AML-193 (cell line): Measurements from ENCODE around the gene C9orf153.
"Not testable (repeated sequence)": the region's sequence is repeated elsewhere in the genome, so short reads cannot be mapped to it uniquely, and the experiment has no call there.

Source experiments
- DNase-seq, 2 experiments: peaks; one replicate each; lab custom pipeline; 2025; lab: John Stamatoyannopoulos, UW

The C9orf153 gene

DNA sequence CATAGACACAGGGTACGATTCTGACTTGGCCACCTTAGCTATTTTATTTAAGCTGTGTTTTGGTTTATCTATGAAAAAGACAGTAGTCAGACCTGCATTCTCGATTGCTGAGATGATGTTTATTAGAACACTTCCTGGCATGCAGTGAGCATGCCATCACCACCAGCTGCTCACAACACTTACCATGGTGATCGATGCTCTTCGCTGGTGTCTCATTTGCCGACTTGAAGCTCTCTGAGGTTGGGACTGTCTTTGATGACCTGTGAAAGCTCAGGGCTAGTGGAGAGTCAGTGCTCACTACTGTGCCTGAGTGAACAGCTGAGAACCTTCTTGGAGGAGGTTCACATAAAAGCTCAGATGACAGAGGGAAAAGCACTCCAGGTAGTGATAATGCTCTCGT lies 4.4 kb upstream of the C9orf153 start:
- DNase-seq = no peak

GRCh38 chr9:86262492-86262891 lies 3.0 kb upstream of the C9orf153 start:
- no peak for DNase-seq

DNA sequence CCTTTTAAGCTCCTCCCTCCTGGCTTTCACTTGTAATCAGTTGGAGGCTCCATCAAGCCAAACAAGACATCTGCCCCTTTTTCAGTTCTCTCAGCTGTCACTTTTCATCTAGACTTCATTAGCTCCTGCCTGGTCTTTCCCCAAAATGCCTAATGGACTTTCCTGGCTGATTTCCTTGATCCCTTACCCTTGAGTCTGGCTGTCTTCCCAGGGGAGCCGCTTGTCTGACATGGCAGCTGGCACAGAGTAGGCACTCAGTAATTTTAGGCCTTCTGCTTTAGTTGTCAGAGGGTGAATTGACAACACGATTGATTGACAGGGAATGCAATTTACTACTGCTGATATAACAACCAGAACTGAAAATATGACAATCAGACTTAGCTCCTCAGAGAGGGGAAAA lies 2.1 kb downstream of the C9orf153 start:
- DNase-seq = no peak

- DNase-seq = no peak
Measured at GRCh38 chr9:86256653-86257052, 2.8 kb downstream of the C9orf153 start.

DNA sequence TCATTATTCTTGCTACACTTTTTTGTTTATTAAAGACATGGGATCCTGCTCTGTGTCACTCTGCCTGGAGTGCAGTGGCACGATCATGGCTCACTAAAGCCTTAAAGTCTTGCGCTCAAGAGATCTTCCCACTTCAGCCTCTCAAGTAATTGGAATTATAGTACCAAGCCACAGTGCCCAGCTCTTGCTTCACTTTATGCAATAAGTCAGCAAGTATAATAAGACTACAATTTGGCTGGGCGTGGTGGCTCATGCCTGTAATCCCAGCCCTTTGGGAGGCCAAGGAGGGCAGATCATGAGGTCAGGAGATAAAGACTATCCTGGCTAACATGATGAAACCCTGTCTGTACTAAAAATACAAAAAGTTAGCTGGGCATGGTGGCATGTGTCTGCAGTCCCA lies 5.9 kb downstream of the C9orf153 start:
- no peak for DNase-seq

- DNase-seq = no peak
Measured at GRCh38 chr9:86252870-86253269, 6.6 kb downstream of the C9orf153 start.

DNA sequence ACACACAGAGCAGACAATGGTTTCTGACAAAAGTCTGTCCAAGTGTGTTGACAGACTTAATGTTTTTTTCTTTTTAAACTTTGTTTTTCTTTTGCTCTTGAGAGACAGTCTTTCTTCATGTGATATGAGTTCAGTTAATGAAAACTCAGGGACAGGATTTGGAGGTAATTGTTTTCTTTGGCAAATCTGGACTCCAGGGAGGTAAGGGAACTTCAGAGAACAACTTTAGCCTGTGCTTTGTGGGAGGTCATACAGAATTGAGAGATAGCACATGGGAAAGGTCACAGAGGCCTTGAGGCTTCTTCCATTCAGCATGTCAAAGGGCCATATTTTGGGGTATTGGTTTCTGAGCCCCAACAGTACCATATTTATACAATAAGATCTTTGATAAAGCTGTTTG lies 9.3 kb downstream of the C9orf153 start:
- DNase-seq = no peak

DNA sequence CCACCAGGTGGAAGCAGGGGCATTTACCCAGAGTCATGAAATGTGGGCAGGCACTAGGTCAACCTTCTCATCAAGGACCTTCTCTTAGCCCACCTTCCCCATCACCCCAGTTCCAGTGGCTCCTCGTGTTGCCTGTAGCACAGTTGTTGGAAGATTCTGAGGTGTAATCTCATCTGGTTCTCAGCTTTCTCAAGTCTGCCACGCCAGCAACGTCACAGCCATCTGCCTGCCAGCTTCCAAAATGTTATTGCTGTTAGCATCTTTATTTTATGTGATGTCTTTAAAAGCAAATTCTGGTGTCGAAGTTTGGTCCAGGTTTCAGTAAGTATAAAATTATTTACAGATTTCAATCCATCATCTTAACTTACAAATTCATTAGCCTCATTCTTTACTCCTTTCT lies 10.7 kb downstream of the C9orf153 start:
- no peak for DNase-seq

GRCh38 chr9:86246752-86247161 lies 12.7 kb downstream of the C9orf153 start:
- no peak for DNase-seq

DNA sequence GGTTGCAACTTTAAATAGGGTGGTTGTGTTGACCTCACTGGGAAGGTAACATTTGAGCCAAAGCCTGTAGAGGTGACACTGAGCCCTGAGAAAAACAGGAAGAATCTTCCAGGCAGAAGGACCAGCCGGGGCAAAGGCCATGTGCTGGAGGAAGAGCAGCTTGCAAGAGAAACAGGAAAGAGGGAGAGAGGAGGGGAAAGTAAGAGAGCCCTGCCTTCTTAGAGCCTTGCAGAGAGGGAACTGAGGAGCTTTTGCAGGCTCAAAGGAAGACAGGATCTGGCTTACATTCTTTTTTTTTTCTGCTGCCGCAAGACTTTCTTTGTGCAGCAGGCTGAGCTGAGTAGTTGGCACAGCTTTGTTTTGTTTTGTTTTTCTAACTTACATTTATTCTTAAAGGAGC lies 17.4 kb downstream of the C9orf153 start:
- no peak for DNase-seq

- no peak for DNase-seq
Measured at GRCh38 chr9:86241216-86241615, 18.2 kb downstream of the C9orf153 start.

- peak in 1 of 2 experiments; percentile 4 for DNase-seq
Measured at GRCh38 chr9:86238861-86239770, 20.3 kb downstream of the C9orf153 start.

GRCh38 chr9:86230858-86231257 lies 28.6 kb downstream of the C9orf153 start:
- no peak for DNase-seq

DNA sequence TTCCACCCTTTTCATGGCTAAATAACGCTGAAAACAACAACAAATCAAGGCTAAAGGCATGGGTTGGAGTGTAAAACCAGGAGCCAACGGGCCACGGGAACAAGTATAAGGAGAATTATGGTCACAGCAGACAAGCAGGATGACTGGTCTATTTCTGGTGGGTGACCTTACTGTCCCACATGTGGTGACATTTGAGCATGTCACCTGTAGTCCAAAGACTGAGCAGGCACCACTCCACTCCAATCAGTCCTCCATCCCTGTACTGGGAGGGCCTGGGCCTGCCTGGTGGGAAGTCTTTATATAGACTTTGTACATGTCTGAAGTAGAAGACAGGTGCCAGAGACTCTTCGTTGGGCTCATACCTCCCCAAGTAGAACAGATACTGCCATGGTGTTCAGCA lies 36.8 kb downstream of the C9orf153 start:
- no peak for DNase-seq

DNA sequence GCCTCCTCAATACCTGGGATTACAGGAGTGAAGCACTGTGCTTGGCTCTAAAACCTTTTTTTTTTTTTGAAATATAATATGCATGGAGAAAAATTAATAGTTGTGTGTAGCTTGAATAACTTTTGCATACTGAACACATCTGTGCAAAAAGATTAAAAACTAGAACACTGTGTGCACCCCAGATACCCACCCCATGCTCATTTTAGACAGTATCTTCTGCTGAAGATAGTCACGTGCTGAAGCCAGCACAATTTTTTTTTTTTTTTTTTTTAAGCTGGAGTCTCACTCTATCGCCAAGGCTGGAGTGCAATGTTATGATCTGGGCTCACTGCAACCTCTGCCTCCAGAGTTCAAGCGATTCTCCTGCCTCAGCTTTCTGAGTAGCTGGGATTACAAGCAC lies 39.9 kb downstream of the C9orf153 start:
- DNase-seq = no peak

DNA sequence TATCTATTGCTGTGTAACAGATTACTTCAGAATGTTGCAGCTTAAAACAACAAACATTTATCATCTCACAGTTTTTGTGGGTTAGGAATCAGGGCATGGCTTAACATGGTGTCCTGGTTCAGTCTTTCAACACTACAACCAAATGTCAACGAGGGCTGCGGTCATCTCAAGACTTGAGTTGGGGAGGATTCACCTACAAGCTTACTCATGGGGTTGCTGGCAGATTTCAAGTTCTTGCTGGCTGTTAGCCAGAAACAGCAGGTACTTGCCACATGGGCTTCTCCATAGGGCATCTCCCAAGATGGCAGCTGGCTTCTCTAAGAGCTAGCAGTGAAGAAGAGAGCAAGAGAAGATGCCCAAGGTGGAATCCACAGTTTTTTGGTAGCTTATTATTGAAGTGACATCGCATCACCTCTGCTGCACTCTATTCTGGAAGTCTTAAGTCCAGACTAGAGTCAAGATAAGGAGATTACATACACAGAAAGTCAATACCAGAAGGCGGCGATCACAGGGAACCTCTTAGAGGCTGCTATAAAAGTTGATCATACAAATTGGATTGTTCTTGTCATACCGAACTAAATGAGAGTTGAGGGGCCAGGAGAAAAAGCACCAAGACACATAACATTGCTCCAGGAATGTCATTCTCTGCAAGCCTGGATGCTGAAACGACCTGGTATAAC lies 42.2 kb downstream of the C9orf153 start:
- no peak for DNase-seq

DNA sequence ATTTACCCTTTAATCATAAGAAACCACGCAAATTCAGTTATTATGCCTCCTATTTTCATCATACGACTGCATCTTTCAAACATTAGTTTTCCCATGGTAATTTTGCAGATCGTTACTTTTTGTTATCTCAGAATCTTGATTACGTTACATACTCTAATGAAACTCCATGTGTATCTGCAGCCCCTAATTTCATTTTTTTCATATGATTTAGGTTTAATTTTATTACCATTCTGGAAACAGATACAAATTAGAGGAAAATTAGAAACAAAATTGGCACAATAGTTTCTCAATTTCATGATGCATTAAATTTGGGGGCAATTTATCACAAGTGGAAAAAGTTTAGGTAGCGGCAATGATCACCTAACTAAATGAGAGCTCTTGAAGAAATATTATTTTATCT lies 52.3 kb downstream of the C9orf153 start:
- no peak for DNase-seq

DNA sequence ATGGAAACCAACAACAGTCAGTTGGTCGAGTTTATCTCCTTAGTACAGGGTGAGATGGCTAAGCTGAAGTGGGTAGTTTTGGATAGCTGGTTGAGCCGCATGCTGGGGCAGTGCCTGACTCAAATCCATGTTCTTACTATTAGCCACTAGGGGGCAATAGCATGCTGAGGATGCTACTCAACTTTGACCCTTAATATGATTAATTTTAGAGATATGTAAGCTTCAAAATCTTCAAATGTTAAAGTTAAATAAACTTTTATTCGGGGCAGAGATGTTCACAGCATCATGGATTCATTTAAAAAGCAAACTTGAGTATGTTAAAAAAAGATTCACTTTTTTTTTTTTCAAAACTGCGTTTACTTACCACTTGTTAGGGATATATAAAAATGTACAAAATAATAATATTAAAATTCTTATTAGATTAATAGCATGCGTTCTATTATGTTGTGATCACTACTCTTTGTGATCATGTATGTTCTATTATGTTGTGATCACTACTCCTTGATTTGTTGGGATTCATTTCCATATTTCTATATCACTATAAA lies 57.0 kb downstream of the C9orf153 start:
- peak; percentile 36 to 56 for DNase-seq

DNA sequence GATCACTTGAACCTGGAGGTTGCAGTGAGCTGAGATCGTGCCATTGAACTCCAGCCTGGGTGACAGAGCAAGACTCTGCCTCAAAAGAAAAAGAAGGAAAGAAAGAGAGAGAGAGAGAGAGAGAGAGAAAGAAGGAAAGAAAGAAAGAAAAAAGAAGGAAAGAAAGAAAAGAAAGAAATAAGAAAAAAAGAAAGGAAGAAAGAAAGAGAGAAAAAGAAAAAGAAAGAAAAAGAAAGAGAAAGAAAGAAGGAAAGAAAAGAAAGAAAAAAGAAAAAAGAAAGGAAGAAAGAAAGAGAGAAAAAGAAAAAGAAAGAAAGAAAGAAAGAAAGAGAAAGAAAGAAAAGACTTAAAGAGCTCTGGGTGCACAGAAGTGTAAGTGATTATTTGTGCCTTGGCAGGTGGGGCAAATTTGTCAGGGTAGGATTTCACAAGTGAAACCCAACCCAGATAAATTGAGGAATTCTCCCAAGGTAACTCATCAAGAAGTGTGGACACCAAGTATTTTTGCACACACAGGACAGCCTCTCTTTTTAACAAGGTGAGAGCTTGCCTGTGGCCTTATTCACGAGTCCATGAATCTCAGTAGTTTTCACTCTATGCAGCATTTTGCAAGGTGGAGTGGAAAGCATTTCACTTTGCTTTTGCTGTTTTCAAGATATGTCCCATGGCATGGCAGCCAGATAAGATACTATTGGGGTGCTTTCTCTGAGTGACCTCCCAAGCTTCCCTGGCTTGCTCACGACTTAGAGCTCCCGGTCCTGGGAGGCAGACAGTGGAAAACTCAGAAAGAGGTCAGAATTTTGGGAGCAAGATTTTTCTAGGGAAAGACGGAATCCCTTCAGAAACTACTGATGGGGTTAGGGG lies 57.8 kb downstream of the C9orf153 start:
- no peak for DNase-seq

DNA sequence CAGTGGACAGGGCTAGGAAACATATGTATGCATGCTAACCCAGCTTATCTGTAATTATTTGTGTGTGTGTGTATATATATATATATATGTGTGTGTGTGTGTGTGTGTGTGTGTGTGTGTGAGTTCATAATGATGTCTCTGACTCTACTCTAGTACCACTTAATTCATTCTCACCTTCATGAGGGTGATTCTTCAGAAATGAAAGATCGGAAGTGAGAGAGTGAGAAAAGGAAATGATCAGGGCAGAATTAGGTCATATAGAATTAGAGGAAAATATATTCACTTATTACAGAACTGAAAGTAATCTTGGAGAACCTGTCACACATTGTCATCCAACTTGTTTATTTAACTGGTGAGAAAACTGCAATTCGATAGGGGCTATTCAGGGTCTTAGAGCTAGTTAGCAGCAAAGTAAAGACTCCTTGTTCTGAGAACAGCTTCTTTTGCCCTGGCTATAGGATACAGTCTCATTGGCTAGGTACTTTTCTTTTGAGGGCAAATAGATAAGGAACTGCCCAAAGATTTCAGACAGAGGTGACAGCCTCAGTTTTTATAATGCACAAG lies 58.8 kb downstream of the C9orf153 start:
- no peak for DNase-seq

- DNase-seq = no peak
Measured at GRCh38 chr9:86193088-86193487, 66.4 kb downstream of the C9orf153 start.

- DNase-seq = not testable (repeated sequence)
Measured at GRCh38 chr9:86190700-86191099, 68.8 kb downstream of the C9orf153 start.
